CD4-positive, alpha-beta T cell (primary cell): Measurements from ENCODE around the gene CDKAL1. TPM values are rescaled to one million over a fixed set of nuclear protein-coding genes. Genes with fewer than 3 reads are reported as not detected.

ENCODE experiments used
- ATAC-seq: fragments of 200-7000 bp; cut with Tn5 transposase; one replicate; pipeline ENCODE4 v1.10.0; 2022; ENCODE audit warnings: mild to moderate bottlenecking; ENCODE audit not compliant: poor library complexity
- CTCF ChIA-PET: fragments of 350-600 bp; sonication (Branson Sonifier 250); formaldehyde crosslinking; loops from one replicate; lab custom pipeline; 2021; ENCODE audit warnings: antibody characterized with exemption, inconsistent platforms; lab: Charles Lee
- POLR2A ChIA-PET: fragments of 350-600 bp; sonication (Branson Sonifier 250); formaldehyde crosslinking; loops from one replicate; lab custom pipeline; 2021; ENCODE audit warnings: antibody characterized with exemption, inconsistent platforms; lab: Charles Lee
- DNase-seq, 14 experiments: peaks; one replicate each; pipeline ENCODE4 v3.0.0-alpha.2; 2013 to 2020; ENCODE audit warnings: mixed read lengths in 2 of 14
- H3K27ac ChIP-seq, 2 donors: one replicate each; pipeline versions ENCODE4 v1.5.1 to v1.7.0; 2013; ENCODE audit warnings: low read length in 2 of 2, low read depth in 1 of 2, mild to moderate bottlenecking in 1 of 2
- H3K27me3 ChIP-seq, 2 experiments: 1 replicate in 1 of 2; 2 replicates in 1 of 2; pipeline versions ENCODE4 v1.6.1 to v1.7.0; 2013; ENCODE audit warnings: low read length in 2 of 2, control low read depth in 1 of 2, mild to moderate bottlenecking in 1 of 2, moderate library complexity in 1 of 2; ENCODE audit not compliant: insufficient read depth in 2 of 2, control insufficient read depth in 1 of 2
- H3K36me3 ChIP-seq: one replicate; pipeline ENCODE4 v1.6.1; 2013; ENCODE audit warnings: low read length, control low read depth; ENCODE audit not compliant: insufficient read depth
- H3K4me1 ChIP-seq: one replicate; pipeline ENCODE4 v1.6.1; 2013; ENCODE audit warnings: low read length, control low read depth; ENCODE audit not compliant: insufficient read depth
- H3K4me3 ChIP-seq: one replicate; pipeline ENCODE4 v1.5.1; 2013; ENCODE audit warnings: mild to moderate bottlenecking, low read length, moderate library complexity
- H3K9me3 ChIP-seq, 2 experiments: 1 replicate in 1 of 2; 2 replicates in 1 of 2; pipeline versions ENCODE4 v1.6.1 to v1.7.0; 2013; ENCODE audit warnings: low read length in 2 of 2, mild to moderate bottlenecking in 2 of 2, control low read depth in 1 of 2, moderate library complexity in 1 of 2; ENCODE audit not compliant: control insufficient read depth in 1 of 2, insufficient read depth in 1 of 2
- H3K27ac Mint-ChIP-seq: one replicate; pipeline ENCODE4 v1.8.0; 2020; ENCODE audit warnings: mixed read lengths
- H3K27me3 Mint-ChIP-seq: one replicate; pipeline ENCODE4 v1.8.0; 2021; ENCODE audit warnings: mixed read lengths
- H3K36me3 Mint-ChIP-seq: one replicate; pipeline ENCODE4 v1.8.0; 2021; ENCODE audit warnings: low read depth, mixed read lengths
- H3K4me1 Mint-ChIP-seq: one replicate; pipeline ENCODE4 v1.8.0; 2021; ENCODE audit warnings: low read depth, mixed read lengths
- H3K4me3 Mint-ChIP-seq: one replicate; pipeline ENCODE4 v1.8.0; 2020; ENCODE audit warnings: mild to moderate bottlenecking, mixed read lengths
- H3K9me3 Mint-ChIP-seq: one replicate; pipeline ENCODE4 v1.8.0; 2020; ENCODE audit warnings: mixed read lengths
- CTCF ChIP-seq: fragments of 200-600 bp; IDR thresholded peaks from one replicate; pipeline ENCODE4 v1.8.0; 2022; ENCODE audit warnings: antibody characterized with exemption, mild to moderate bottlenecking
- intact Hi-C, 2 experiments: fragments of 100-400 bp; cut with DNase I in 1 of 2; cut with micrococcal nuclease in 1 of 2; formaldehyde crosslinking; loops; one replicate each; pipeline versions ENCODE4 v1.15.1 to v1.9.0; 2023 to 2025; cut with DNase I, micrococcal nuclease
- total RNA-seq, 174 experiments: library from RNA in 2 of 174; stranded (reverse) in 2 of 174; gene quantifications; one replicate each; pipeline ENCODE4 v1.2.3 and lab custom pipeline; 2021 to 2026

CDKAL1 gene
- total RNA-seq, 2 experiments from 2014 or later = 21.3 to 23.9 TPM

GRCh38 chr6:21073318-21073839 is 539.1 kb downstream of the CDKAL1 start:
- no peak for TF ChIP-seq CTCF
- no peak overlapping the region for H3K4me3 ChIP-seq
- Mint-ChIP-seq H3K27me3 (no peaks in the 10 kb centered on the region), H3K4me3 (no peak overlapping the region), H3K9me3 (peaks cover 17% of the 10 kb centered on the region), H3K36me3 (peaks cover 83% of the 10 kb centered on the region), H3K27ac (no peak overlapping the region), H3K4me1 (no peaks in the 10 kb centered on the region)
- DNase-seq (no peak), ATAC-seq (no peak)
- H3K4me1 ChIP-seq = no peaks in the 10 kb centered on the region
- ChIA-PET POLR2A (interaction anchor here (0.5 kb wide), 1 partner anchor 623 kb away, joined by 3 read pairs; no protein-coding TSS in a partner anchor), CTCF (no interaction called here)
- intact Hi-C loops = no loop called here
- no peak overlapping the region for H3K27ac ChIP-seq
- peaks cover 10% of the 10 kb centered on the region for H3K36me3 ChIP-seq
- peaks cover 0 to 7% of the 10 kb centered on the region in 2 experiments for H3K9me3 ChIP-seq
- H3K27me3 ChIP-seq = no peaks in the 10 kb centered on the region

GRCh38 chr6:21074484-21074883 is 540.2 kb downstream of the CDKAL1 start:
- ATAC-seq (no peak), DNase-seq (no peak)
- Histone ChIP-seq H3K27me3 (no peaks in the 10 kb centered on the region), H3K4me1 (no peaks in the 10 kb centered on the region), H3K36me3 (peaks cover 10% of the 10 kb centered on the region), H3K27ac (no peak overlapping the region), H3K4me3 (no peak overlapping the region), H3K9me3 (peaks cover 0 to 7% of the 10 kb centered on the region in 2 experiments)
- Mint-ChIP-seq H3K9me3 (peaks cover 17% of the 10 kb centered on the region), H3K36me3 (peaks cover 84% of the 10 kb centered on the region), H3K4me1 (no peaks in the 10 kb centered on the region), H3K27me3 (no peaks in the 10 kb centered on the region), H3K4me3 (no peak overlapping the region), H3K27ac (no peak overlapping the region)
- ChIA-PET CTCF (no interaction called here), POLR2A (no interaction called here)
- no peak for TF ChIP-seq CTCF
- intact Hi-C loops = no loop called here

GRCh38 chr6:21075986-21076385 is 541.7 kb downstream of the CDKAL1 start:
- Mint-ChIP-seq H3K9me3 (peaks cover 14% of the 10 kb centered on the region), H3K36me3 (peaks cover 85% of the 10 kb centered on the region), H3K27me3 (no peaks in the 10 kb centered on the region), H3K27ac (no peak overlapping the region), H3K4me3 (no peak overlapping the region), H3K4me1 (no peaks in the 10 kb centered on the region)
- Histone ChIP-seq H3K9me3 (peaks cover 0 to 7% of the 10 kb centered on the region in 2 experiments), H3K4me1 (no peaks in the 10 kb centered on the region), H3K27ac (no peak overlapping the region), H3K36me3 (peaks cover 10% of the 10 kb centered on the region), H3K27me3 (no peaks in the 10 kb centered on the region), H3K4me3 (no peak overlapping the region)
- no peak for ATAC-seq
- POLR2A ChIA-PET = interaction anchor here (0.6 kb wide), 1 partner anchor 14 kb away, joined by 4 read pairs; no protein-coding TSS in a partner anchor
- intact Hi-C loops = no loop called here
- no peak for DNase-seq
- no peak for TF ChIP-seq CTCF
- CTCF ChIA-PET = no interaction called here
